Nephron progenitor cell (in vitro differentiated cells): Measurements from ENCODE around the gene STK38L.

Experiments used
- DNase-seq: peaks from one replicate; pipeline ENCODE4 v3.0.0; 2021
- H3K27ac Mint-ChIP-seq: 2 replicates; pipeline ENCODE4 v1.8.0; 2021; ENCODE audit warnings: mild to moderate bottlenecking, moderate library complexity, mixed read lengths
- H3K27me3 Mint-ChIP-seq: 2 replicates; pipeline ENCODE4 v1.8.0; 2021; ENCODE audit warnings: mild to moderate bottlenecking, low read depth, mixed read lengths; ENCODE audit not compliant: poor library complexity
- H3K36me3 Mint-ChIP-seq: 2 replicates; pipeline ENCODE4 v1.8.0; 2021; ENCODE audit warnings: low read depth, mixed read lengths
- H3K4me1 Mint-ChIP-seq: 2 replicates; pipeline ENCODE4 v1.8.0; 2021; ENCODE audit warnings: mixed read lengths
- H3K4me3 Mint-ChIP-seq: 2 replicates; pipeline ENCODE4 v1.8.0; 2021; ENCODE audit warnings: mild to moderate bottlenecking, moderate library complexity, mixed read lengths
- H3K9me3 Mint-ChIP-seq: 2 replicates; pipeline ENCODE4 v1.8.0; 2021; ENCODE audit warnings: mild to moderate bottlenecking, moderate library complexity, mixed read lengths
- CTCF ChIP-seq: fragments of 200-600 bp; sonication (generic); IDR thresholded peaks from 2 replicates; pipeline ENCODE4 v1.5.0; 2021; ENCODE audit warnings: antibody characterized with exemption

STK38L gene

GRCh38 chr12:27367078-27367477 lies 123.0 kb downstream of the STK38L start:
- Mint-ChIP-seq H3K9me3 (peaks cover 4% of the 10 kb centered on the region), H3K27ac (no peak overlapping the region), H3K27me3 (no peaks in the 10 kb centered on the region), H3K4me1 (no peaks in the 10 kb centered on the region), H3K36me3 (peaks cover 10% of the 10 kb centered on the region), H3K4me3 (no peak overlapping the region)
- TF ChIP-seq CTCF, result no peak
- no peak for DNase-seq
